Stomach (tissue), 4 donors: ENCODE measurements around the gene UTP11.
A peak's percentile ranks its signal among the peaks of the same experiment; 100 is the strongest.

ENCODE experiments used
- CTCF ChIP-seq, 7 experiments: fragments of 450-650 bp in 4 of 7; fragments of 200-600 bp in 3 of 7; sonication (generic) in 3 of 7; IDR thresholded peaks; one replicate each; pipeline ENCODE4 v1.5.1; 2016 to 2019; ENCODE audit warnings: antibody characterized with exemption in 7 of 7, control low read depth in 2 of 7, mild to moderate bottlenecking in 1 of 7
- POLR2A ChIP-seq, 4 donors: fragments of 450-650 bp; IDR thresholded peaks; one replicate each; pipeline ENCODE4 v1.6.1; 2016; ENCODE audit warnings: antibody characterized with exemption in 4 of 4, control low read depth in 2 of 4, mild to moderate bottlenecking in 1 of 4, moderate library complexity in 1 of 4

- TF ChIP-seq CTCF (IDR thresholded peaks at IDR 0.05) (peak in 1 of 7 experiments; percentile 3), POLR2A (IDR thresholded peaks at IDR 0.05) (no peak)
Measured at GRCh38 chr1:38046884-38047602, 34.5 kb downstream of the UTP11 start.
